CD4-positive, alpha-beta T cell (primary cell): Measurements from ENCODE around the gene TSSC4. TPM values are rescaled to one million over a fixed set of nuclear protein-coding genes. Genes with fewer than 3 reads are reported as not detected.

Experiments used
- ATAC-seq: fragments of 200-7000 bp; cut with Tn5 transposase; one replicate; pipeline ENCODE4 v1.10.0; 2022; ENCODE audit warnings: mild to moderate bottlenecking; ENCODE audit not compliant: poor library complexity
- CTCF ChIA-PET: fragments of 350-600 bp; sonication (Branson Sonifier 250); formaldehyde crosslinking; loops from one replicate; lab custom pipeline; 2021; ENCODE audit warnings: antibody characterized with exemption, inconsistent platforms; lab: Charles Lee
- POLR2A ChIA-PET: fragments of 350-600 bp; sonication (Branson Sonifier 250); formaldehyde crosslinking; loops from one replicate; lab custom pipeline; 2021; ENCODE audit warnings: antibody characterized with exemption, inconsistent platforms; lab: Charles Lee
- DNase-seq, 14 experiments: peaks; one replicate each; pipeline ENCODE4 v3.0.0-alpha.2; 2013 to 2020; ENCODE audit warnings: mixed read lengths in 2 of 14
- H3K27ac ChIP-seq, 2 donors: one replicate each; pipeline versions ENCODE4 v1.5.1 to v1.7.0; 2013; ENCODE audit warnings: low read length in 2 of 2, low read depth in 1 of 2, mild to moderate bottlenecking in 1 of 2
- H3K27me3 ChIP-seq, 2 experiments: 1 replicate in 1 of 2; 2 replicates in 1 of 2; pipeline versions ENCODE4 v1.6.1 to v1.7.0; 2013; ENCODE audit warnings: low read length in 2 of 2, control low read depth in 1 of 2, mild to moderate bottlenecking in 1 of 2, moderate library complexity in 1 of 2; ENCODE audit not compliant: insufficient read depth in 2 of 2, control insufficient read depth in 1 of 2
- H3K36me3 ChIP-seq: one replicate; pipeline ENCODE4 v1.6.1; 2013; ENCODE audit warnings: low read length, control low read depth; ENCODE audit not compliant: insufficient read depth
- H3K4me1 ChIP-seq: one replicate; pipeline ENCODE4 v1.6.1; 2013; ENCODE audit warnings: low read length, control low read depth; ENCODE audit not compliant: insufficient read depth
- H3K4me3 ChIP-seq: one replicate; pipeline ENCODE4 v1.5.1; 2013; ENCODE audit warnings: mild to moderate bottlenecking, low read length, moderate library complexity
- H3K9me3 ChIP-seq, 2 experiments: 1 replicate in 1 of 2; 2 replicates in 1 of 2; pipeline versions ENCODE4 v1.6.1 to v1.7.0; 2013; ENCODE audit warnings: low read length in 2 of 2, mild to moderate bottlenecking in 2 of 2, control low read depth in 1 of 2, moderate library complexity in 1 of 2; ENCODE audit not compliant: control insufficient read depth in 1 of 2, insufficient read depth in 1 of 2
- H3K27ac Mint-ChIP-seq: one replicate; pipeline ENCODE4 v1.8.0; 2020; ENCODE audit warnings: mixed read lengths
- H3K27me3 Mint-ChIP-seq: one replicate; pipeline ENCODE4 v1.8.0; 2021; ENCODE audit warnings: mixed read lengths
- H3K36me3 Mint-ChIP-seq: one replicate; pipeline ENCODE4 v1.8.0; 2021; ENCODE audit warnings: low read depth, mixed read lengths
- H3K4me1 Mint-ChIP-seq: one replicate; pipeline ENCODE4 v1.8.0; 2021; ENCODE audit warnings: low read depth, mixed read lengths
- H3K4me3 Mint-ChIP-seq: one replicate; pipeline ENCODE4 v1.8.0; 2020; ENCODE audit warnings: mild to moderate bottlenecking, mixed read lengths
- H3K9me3 Mint-ChIP-seq: one replicate; pipeline ENCODE4 v1.8.0; 2020; ENCODE audit warnings: mixed read lengths
- intact Hi-C, 2 experiments: fragments of 100-400 bp; cut with DNase I in 1 of 2; cut with micrococcal nuclease in 1 of 2; formaldehyde crosslinking; loops; one replicate each; pipeline versions ENCODE4 v1.15.1 to v1.9.0; 2023 to 2025; cut with DNase I, micrococcal nuclease
- total RNA-seq, 174 experiments: library from RNA in 2 of 174; stranded (reverse) in 2 of 174; gene quantifications; one replicate each; pipeline ENCODE4 v1.2.3 and lab custom pipeline; 2021 to 2026
- TF ChIP-seq, protein P1 (sequence below): fragments of 200-600 bp; IDR thresholded peaks from one replicate; pipeline ENCODE4 v1.8.0; 2022; ENCODE audit warnings: antibody characterized with exemption, mild to moderate bottlenecking

TSSC4 gene
- total RNA-seq, 2 experiments from 2014 or later = 47.5 to 50.0 TPM

DNA sequence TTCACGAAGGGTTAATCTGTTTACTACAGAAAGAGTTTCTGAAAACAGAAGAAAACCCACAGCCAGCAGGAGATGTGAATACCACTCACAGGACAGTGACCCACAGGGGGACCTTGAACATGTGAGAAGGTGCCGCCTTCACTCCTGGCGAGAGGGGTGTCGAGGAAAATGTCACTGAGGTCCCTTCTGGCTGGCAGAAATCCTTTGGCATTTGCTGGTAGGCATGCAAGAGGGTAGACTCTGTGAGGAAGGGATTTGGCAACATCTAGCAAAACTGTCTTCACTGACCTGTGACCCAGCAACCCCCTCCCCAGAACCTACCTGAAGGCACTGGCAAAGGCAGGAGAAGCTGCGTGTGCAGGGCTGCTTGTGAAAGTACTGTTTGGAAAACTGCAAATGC is 52.9 kb downstream of the TSSC4 start:
- Histone ChIP-seq H3K27me3 (no peaks in the 10 kb centered on the region), H3K9me3 (no peaks in the 10 kb centered on the region), H3K4me1 (peaks cover 13% of the 10 kb centered on the region), H3K4me3 (no peak overlapping the region), H3K27ac (no peak overlapping the region), H3K36me3 (peaks cover 8% of the 10 kb centered on the region)
- Mint-ChIP-seq H3K27ac (no peak overlapping the region), H3K4me1 (peaks cover 16% of the 10 kb centered on the region), H3K9me3 (no peaks in the 10 kb centered on the region), H3K36me3 (no peaks in the 10 kb centered on the region), H3K4me3 (no peak overlapping the region), H3K27me3 (no peaks in the 10 kb centered on the region)
- POLR2A ChIA-PET = no interaction called here
- CTCF ChIA-PET = no interaction called here
- ATAC-seq (no peak), DNase-seq (no peak)
- intact Hi-C loops = no loop called here
- TF ChIP-seq, protein P1, sequence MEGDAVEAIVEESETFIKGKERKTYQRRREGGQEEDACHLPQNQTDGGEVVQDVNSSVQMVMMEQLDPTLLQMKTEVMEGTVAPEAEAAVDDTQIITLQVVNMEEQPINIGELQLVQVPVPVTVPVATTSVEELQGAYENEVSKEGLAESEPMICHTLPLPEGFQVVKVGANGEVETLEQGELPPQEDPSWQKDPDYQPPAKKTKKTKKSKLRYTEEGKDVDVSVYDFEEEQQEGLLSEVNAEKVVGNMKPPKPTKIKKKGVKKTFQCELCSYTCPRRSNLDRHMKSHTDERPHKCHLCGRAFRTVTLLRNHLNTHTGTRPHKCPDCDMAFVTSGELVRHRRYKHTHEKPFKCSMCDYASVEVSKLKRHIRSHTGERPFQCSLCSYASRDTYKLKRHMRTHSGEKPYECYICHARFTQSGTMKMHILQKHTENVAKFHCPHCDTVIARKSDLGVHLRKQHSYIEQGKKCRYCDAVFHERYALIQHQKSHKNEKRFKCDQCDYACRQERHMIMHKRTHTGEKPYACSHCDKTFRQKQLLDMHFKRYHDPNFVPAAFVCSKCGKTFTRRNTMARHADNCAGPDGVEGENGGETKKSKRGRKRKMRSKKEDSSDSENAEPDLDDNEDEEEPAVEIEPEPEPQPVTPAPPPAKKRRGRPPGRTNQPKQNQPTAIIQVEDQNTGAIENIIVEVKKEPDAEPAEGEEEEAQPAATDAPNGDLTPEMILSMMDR = no peak

Other genes starting within 250 kb of the TSSC4 start
- gene INS, start 239.5 kb upstream of the TSSC4 start, total RNA-seq = not detected
- gene TH, start 228.9 kb upstream of the TSSC4 start, total RNA-seq = not detected
- gene ASCL2, start 130.2 kb upstream of the TSSC4 start, total RNA-seq = not detected
- gene C11orf21, start 98.8 kb upstream of the TSSC4 start, total RNA-seq = 10 to 100 TPM; 71.2 to 71.7 TPM
- 10 to 100 TPM; 81.8 TPM for gene TSPAN32, start 98.7 kb upstream of the TSSC4 start, total RNA-seq
- 100 to 1,000 TPM; 181 to 183 TPM for gene CD81, start 23.4 kb upstream of the TSSC4 start, total RNA-seq
- gene TRPM5, start 43.8 kb downstream of the TSSC4 start, total RNA-seq = 1 to 10 TPM in 1 of 2 experiments, under 1 TPM in 1; 0.91 to 1.3 TPM
- 10 to 100 TPM; 31.3 to 33.1 TPM for gene KCNQ1, start 44.3 kb downstream of the TSSC4 start, total RNA-seq